Small intestine (tissue), 7 donors: ENCODE measurements around the gene PISD. TPM values are rescaled to one million over a fixed set of nuclear protein-coding genes. Genes with fewer than 3 reads are reported as not detected.

ENCODE experiments used
- DNase-seq, 2 donors: peaks; one replicate each; pipeline versions ENCODE4 v3.0.0 to v3.0.0-alpha.2; 2013
- FAIRE-seq: peaks from 2 replicates; lab custom pipeline; 2012; peaks lifted over from hg19 to GRCh38; lab: Jason Lieb, UNC
- H3K27ac ChIP-seq, 3 donors: one replicate each; pipeline ENCODE4 v1.5.1; 2013; ENCODE audit warnings: low read length in 2 of 3, mild to moderate bottlenecking in 2 of 3, control low read depth in 1 of 3, inconsistent platforms in 1 of 3, low read depth in 1 of 3, moderate library complexity in 1 of 3
- H3K27me3 ChIP-seq, 3 donors: one replicate each; pipeline ENCODE4 v1.6.1; 2013; ENCODE audit warnings: low read length in 3 of 3, inconsistent platforms in 1 of 3; ENCODE audit not compliant: control insufficient read depth in 3 of 3, insufficient read depth in 3 of 3
- H3K36me3 ChIP-seq, 3 donors: one replicate each; pipeline ENCODE4 v1.6.1; 2013; ENCODE audit warnings: low read length in 3 of 3, inconsistent platforms in 1 of 3, low read depth in 1 of 3, mild to moderate bottlenecking in 1 of 3, moderate library complexity in 1 of 3; ENCODE audit not compliant: control insufficient read depth in 3 of 3, insufficient read depth in 2 of 3
- H3K4me1 ChIP-seq, 3 donors: one replicate each; pipeline ENCODE4 v1.6.1; 2013; ENCODE audit warnings: low read length in 2 of 3, inconsistent platforms in 1 of 3, low read depth in 1 of 3, mild to moderate bottlenecking in 1 of 3, moderate library complexity in 1 of 3; ENCODE audit not compliant: control insufficient read depth in 3 of 3, insufficient read depth in 2 of 3
- H3K4me3 ChIP-seq, 3 donors: one replicate each; pipeline ENCODE4 v1.5.1; 2013; ENCODE audit warnings: low read length in 3 of 3, control low read depth in 1 of 3, inconsistent platforms in 1 of 3, low read depth in 1 of 3, mild to moderate bottlenecking in 1 of 3, moderate library complexity in 1 of 3
- H3K9me3 ChIP-seq, 2 donors: one replicate each; pipeline ENCODE4 v1.6.1; 2013; ENCODE audit warnings: low read depth in 1 of 2, low read length in 1 of 2; ENCODE audit not compliant: control insufficient read depth in 2 of 2, insufficient read depth in 1 of 2
- WGBS, 3 donors: extraction: QIAGEN DNeasy Blood & Tissue Kit; methylation state at CpG; one replicate each; pipeline ENCODE4 v1.1.7; 2013; 5-methylcytosine and 5-hydroxymethylcytosine counted together
- polyA plus RNA-seq, 4 donors: library from polyadenylated mRNA; stranded (reverse) in 3 of 4; unstranded in 1 of 4; fragments of 200-250 nt in 3 of 4; fragments of 120-200 nt in 1 of 4; gene quantifications; one replicate each; pipeline versions ENCODE4 v1.2.1 to v1.2.3, GENCODE V29; 2013
- donor health status: healthy with polysubstance abuse.
- donor health status: control.
- donor health status: control.
- donor health status: Bipolar disorder and iron deficiency.
- donor health status: healthy.

Gene PISD
- polyA plus RNA-seq, 4 donors: 17.3 to 45.7 (median 26.7) TPM

DNA sequence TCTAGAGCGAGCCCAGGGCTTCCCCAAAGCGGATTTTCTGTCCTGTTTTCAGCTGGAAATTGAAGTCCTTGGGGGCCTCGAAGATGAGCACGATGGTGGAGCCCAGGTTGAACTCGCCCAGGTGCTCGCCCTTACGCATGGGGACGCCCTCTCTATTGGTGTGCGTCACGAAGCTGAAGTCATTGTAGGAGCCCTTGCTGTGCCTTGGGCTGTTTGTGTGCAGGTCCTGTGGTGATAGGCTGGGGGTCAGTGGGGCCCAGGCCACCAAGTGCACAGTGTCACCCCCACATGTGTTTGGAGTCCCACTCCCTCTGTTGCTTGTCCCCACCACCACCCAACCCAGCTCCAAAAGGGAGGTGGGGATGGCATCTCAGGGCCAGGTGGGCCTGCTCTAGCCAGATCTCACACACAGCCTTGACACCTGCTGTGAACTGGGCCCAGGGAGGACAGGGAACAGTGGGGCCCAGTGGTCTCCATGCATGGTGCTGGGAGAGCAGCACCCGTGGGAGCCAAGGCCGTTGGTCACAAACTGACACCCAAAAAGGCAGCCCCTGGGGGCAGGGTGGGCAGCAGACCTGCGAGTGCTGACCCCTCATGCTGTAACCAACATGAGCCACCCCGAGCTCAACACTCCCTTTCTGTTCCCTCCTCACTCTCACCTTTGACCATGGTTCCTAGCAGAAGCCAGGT lies 42.3 kb downstream of the PISD start:
- Histone ChIP-seq H3K9me3 (no peaks in the 10 kb centered on the region), H3K4me1 (peaks cover 6 to 50% (median 7%) of the 10 kb centered on the region in 3 donors), H3K36me3 (peaks cover 0 to 100% (median 7%) of the 10 kb centered on the region in 3 donors), H3K27me3 (no peaks in the 10 kb centered on the region), H3K4me3 (no peak overlapping the region), H3K27ac (no peak overlapping the region)
- WGBS, 3 donors: 89 to 93% (median 90%) methylated on average over 13 to 14 of the region's 14 CpGs
- no peak for DNase-seq
- no peak for FAIRE-seq

DNA sequence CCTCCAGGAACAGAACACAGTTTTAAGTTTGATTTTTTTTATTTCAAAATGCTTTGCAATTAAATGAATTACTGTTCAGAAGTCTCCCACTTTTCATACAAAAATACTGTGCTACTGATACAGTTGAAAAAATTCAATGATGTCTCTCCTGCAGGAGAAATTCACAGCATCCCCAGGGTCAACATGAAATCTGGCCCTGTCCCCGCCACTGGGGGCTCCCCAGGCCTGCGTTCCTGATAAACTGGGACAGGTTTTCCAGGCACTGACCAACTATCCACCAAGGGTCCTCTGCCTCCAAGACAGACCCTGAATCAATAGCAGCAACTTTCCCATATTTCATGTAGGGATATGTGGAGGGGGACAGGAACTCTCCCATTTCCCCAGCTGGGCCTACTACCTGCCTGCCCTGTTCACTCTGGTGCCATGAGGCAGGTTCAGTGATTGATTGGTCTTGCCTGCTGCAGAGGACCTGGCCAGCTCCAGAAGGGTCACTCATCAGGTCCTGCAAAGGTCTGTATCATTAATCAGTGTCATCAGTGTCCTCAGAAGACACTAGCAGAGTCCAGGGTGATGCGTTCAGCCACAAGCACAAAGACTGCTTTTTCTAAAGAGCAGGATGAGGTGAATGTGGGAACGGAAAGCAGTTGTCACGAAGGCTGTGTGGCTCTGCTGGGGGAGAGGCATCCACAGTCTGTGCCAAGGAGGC lies 43.4 kb downstream of the PISD start:
- Histone ChIP-seq H3K9me3 (no peaks in the 10 kb centered on the region), H3K27ac (no peak overlapping the region), H3K27me3 (no peaks in the 10 kb centered on the region), H3K4me3 (no peak overlapping the region), H3K36me3 (peaks cover 0 to 100% (median 7%) of the 10 kb centered on the region in 3 donors), H3K4me1 (peaks cover 6 to 58% (median 7%) of the 10 kb centered on the region in 3 donors)
- no peak for DNase-seq
- WGBS, 3 donors: 71 to 76% (median 73%) methylated on average over 5 of the region's 5 CpGs
- FAIRE-seq: no peak

DNA sequence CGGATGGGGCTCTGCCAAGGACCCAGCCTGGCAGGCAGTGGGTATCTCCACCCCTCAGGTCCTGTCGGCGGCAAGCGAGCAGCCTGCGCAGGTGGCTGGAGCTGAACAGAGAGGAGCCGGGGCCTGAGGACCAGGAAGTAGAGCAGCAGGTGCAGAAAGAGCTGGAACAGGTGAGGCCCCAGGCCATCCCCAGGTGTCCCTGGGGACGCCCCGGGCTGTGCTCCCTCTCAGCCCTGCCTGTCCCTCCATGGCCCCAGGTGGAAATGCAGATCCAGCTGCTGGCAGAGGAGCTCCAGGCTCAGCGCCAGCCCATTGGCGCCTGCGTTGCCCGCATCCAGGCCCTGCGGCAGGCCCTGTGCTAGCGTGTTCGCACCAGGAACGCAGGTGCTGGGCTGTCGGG lies 44.0 kb downstream of the PISD start:
- no peak overlapping the region for H3K4me3 ChIP-seq
- FAIRE-seq: no peak
- peaks cover 0 to 100% (median 7%) of the 10 kb centered on the region in 3 donors for H3K36me3 ChIP-seq
- H3K27me3 ChIP-seq: no peaks in the 10 kb centered on the region
- H3K9me3 ChIP-seq: no peaks in the 10 kb centered on the region
- DNase-seq: peak in 1 of 2 donors; percentile 56
- H3K4me1 ChIP-seq: peaks cover 6 to 59% (median 7%) of the 10 kb centered on the region in 3 donors
- H3K27ac ChIP-seq: no peak overlapping the region
- 25 to 66% (median 46%) methylated on average over 14 to 17 of the region's 17 CpGs for WGBS, 3 donors

DNA sequence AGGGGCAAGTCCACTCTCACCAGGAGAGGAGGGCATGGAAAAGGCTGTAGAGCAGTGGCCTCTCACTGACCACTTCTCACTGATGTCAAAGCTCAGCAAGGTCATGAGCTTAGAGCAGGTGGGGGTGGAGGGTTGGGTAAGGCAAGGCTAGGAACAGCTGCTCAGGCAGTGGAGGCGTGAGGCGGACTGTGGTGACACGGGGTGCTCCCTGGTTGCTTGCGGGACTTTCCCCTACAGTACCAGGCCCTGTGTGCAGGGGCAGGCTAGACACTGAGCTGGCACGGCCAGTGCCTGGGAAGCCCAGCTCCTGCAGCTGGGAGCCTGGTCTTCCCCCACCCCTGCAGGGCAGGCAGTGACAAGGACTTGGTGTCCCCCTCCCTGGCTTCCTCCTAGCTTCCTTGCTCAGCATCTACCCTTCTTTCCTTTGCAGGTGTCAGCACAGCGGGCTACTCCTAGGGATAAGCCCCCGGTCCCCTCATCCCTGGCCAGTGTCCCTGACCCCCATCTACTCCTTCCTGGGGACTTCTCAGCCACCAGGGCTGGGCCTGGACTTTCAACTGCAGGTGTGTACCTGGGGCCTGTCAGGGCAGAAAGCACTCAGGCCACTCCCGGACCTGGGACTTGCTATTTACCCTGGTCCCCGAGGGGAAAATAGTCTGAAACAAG lies 45.6 kb downstream of the PISD start:
- WGBS, 3 donors: 35 to 57% (median 48%) methylated on average over 9 of the region's 9 CpGs
- Histone ChIP-seq H3K27me3 (no peaks in the 10 kb centered on the region), H3K27ac (peak overlapping the region; percentile 11 to 66 (median 43)), H3K4me3 (no peak overlapping the region), H3K36me3 (peaks cover 3 to 96% (median 7%) of the 10 kb centered on the region in 3 donors), H3K4me1 (peaks cover 7 to 62% (median 8%) of the 10 kb centered on the region in 3 donors), H3K9me3 (no peaks in the 10 kb centered on the region)
- DNase-seq (peak; percentile 70 to 80), FAIRE-seq (no peak)

DNA sequence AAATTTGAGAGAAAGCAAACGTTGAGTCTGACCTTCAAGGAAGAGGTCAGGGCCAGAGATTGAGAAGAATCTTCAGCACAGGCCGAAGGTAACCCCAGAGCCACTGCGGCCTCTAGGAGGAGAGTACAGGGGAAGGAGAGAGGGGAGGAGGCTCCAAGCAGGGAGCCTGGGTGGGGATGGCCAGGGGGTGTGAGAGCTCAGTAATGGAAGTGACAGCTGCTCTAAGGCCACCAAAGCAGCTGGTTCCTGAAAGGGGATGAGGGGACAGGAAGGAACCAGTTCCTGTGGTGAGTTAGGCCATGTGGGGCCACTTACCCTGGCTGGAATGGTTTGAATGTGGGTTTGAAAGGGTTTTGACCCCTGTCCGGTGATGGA lies 46.1 kb downstream of the PISD start:
- WGBS, 3 donors: 54 to 67% (median 64%) methylated on average over 4 of the region's 4 CpGs
- DNase-seq: no peak
- Histone ChIP-seq H3K4me3 (no peak overlapping the region), H3K36me3 (peaks cover 5 to 96% (median 7%) of the 10 kb centered on the region in 3 donors), H3K4me1 (peaks cover 7 to 62% (median 8%) of the 10 kb centered on the region in 3 donors), H3K9me3 (no peaks in the 10 kb centered on the region), H3K27ac (peak overlapping the region; percentile 11 to 66 (median 43)), H3K27me3 (no peaks in the 10 kb centered on the region)
- no peak for FAIRE-seq

DNA sequence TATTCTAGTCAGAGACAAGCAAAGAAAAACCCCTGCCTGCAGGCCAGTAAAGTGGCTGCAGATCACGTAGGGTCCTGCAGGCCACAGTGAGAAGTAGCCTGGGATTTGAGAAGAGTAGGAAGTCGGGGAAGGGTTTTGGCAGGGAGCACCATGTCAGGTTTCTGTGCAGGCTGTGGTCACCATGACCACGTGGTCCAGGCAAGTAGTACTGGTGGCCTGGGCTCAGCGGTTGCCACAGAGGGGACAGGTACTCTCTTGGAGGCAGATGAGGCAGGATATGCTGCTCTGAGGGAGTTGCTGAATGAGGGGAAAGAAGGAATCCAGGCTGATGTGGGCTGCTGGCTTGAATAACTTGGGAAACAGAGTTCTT lies 46.5 kb downstream of the PISD start:
- Histone ChIP-seq H3K9me3 (no peaks in the 10 kb centered on the region), H3K36me3 (peaks cover 7 to 96% (median 9%) of the 10 kb centered on the region in 3 donors), H3K27me3 (no peaks in the 10 kb centered on the region), H3K4me1 (peaks cover 7 to 62% (median 8%) of the 10 kb centered on the region in 3 donors), H3K27ac (peak overlapping the region in 2 of 3 donors; percentile 43 to 66), H3K4me3 (no peak overlapping the region)
- 69 to 83% (median 78%) methylated on average over 4 of the region's 4 CpGs for WGBS, 3 donors
- FAIRE-seq (no peak), DNase-seq (no peak)

DNA sequence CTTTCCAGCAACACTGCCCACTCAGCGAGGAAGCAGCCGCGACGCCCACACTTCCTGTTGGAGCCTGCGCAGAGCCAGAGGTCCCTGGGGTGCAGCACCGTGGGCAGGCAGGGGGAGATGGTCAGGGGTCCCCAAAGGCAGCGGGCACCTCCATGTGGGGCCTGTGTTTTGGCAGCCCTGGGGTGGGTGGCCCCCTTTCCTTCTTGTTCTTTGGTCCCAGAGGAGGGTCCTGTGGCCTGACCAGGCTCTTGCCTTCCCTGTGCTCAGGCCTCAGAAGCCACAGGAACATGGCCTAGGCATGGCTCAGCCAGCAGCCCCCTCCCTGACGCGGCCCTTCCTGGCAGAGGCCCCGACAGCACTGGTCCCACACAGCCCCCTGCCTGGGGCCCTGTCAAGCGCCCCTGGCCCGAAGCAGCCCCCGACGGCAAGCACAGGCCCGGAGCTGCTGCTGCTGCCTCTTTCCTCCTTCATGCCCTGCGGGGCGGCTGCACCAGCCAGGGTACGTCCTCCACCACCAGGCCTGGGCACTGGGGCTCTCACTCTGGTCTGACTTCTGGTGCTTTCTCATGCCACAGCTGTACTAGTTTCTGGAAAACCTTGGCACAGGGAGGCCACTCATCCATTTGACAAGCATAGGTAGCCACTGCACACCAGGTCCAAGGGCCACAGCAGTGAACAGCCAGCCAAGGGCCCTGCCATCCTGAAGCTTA lies 47.1 kb downstream of the PISD start:
- Histone ChIP-seq H3K4me1 (peaks cover 7 to 62% (median 8%) of the 10 kb centered on the region in 3 donors), H3K9me3 (no peaks in the 10 kb centered on the region), H3K27ac (peak overlapping the region in 1 of 3 donors; percentile 43), H3K27me3 (no peaks in the 10 kb centered on the region), H3K36me3 (peaks cover 7 to 96% (median 14%) of the 10 kb centered on the region in 3 donors), H3K4me3 (no peak overlapping the region)
- 72 to 90% (median 87%) methylated on average over 16 to 18 of the region's 18 CpGs for WGBS, 3 donors
- DNase-seq: no peak
- FAIRE-seq: no peak

DNA sequence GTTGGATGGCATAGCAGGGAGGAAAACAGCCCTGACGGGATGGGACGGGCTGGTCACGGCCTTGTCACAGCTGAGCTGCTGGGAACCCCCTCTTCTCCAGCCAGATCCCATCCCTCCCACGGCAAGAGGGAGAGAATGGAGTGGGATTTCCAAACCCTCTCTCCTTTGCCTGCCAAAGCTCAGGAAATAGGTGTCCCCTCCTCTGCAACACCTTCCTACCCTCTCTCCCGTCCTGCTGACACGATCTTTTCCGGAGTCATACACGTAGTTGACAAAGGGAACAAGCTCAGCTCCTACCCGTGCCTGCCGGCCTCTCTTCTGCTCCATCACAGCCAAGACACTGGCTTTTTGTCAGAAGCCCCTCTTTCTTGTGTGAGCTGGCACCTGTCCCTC lies 48.1 kb downstream of the PISD start:
- Histone ChIP-seq H3K36me3 (peaks cover 4 to 96% (median 19%) of the 10 kb centered on the region in 3 donors), H3K4me1 (peaks cover 7 to 61% (median 8%) of the 10 kb centered on the region in 3 donors)
- no peak for FAIRE-seq

More for the DNA sequence above, 48.1 kb downstream of the PISD start:
- Histone ChIP-seq H3K27me3 (no peaks in the 10 kb centered on the region), H3K27ac (peak overlapping the region in 1 of 3 donors; percentile 41), H3K9me3 (no peaks in the 10 kb centered on the region), H3K4me3 (no peak overlapping the region)
- DNase-seq: no peak
- 83 to 91% (median 88%) methylated on average over 9 to 10 of the region's 10 CpGs for WGBS, 3 donors
